ENCODE data around the gene APOL2. TPM values are rescaled to one million over a fixed set of nuclear protein-coding genes. Genes with fewer than 3 reads are reported as not detected.

The APOL2 gene
- total and polyA plus RNA-seq, 10 of the 15 experiments (the other 5 are each of a cell fraction or from before 2014, with no cell fraction given), result 4.4 to 39.9 (median 25.0) TPM

DNA sequence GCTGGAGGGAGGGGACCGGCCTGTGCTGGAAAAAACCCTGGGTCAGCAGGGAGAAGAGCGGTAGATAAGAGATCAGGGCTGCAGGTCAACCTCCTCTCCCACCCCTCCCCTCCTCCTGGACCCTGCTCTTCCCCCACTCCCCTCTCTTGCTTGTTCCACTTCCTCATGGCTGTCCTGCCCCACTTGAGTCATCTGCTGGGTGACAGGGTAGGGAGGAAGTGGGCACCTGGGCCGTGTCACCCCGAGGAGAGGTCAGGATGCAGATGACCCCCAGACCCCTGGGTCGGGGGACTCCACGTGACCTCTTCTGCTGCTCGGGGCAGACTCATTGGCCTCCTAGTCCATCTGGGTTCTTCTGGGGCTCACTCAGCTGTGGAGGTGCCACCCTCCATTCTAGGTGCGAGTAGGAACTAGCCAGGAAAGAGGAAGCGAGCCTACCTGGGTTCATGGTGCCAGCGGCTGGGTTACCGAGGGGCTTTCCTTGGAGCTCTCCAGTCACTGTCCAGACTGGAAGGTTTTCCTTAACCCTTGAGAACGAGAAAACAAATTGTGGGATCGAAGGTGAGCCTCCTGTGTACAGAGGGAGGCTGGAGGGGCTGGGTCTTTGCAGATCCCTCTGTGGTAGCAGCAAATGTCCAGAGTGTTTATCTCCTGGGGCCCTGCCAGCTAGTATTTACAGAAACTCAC, 6.5 kb downstream of the APOL2 start:
- intact Hi-C loops (cut with micrococcal nuclease; ENCODE audit: unreplicated experiment) (no loop called here), in situ Hi-C loops (cut with MboI) (no loop called here)
- H3K4me1 ChIP-seq (ENCODE audit: control insufficient read depth, insufficient read depth, low read length), result peaks cover 26% of the 10 kb centered on the region
- DNase-seq (ENCODE audit: low read depth, low spot score) (no peak), ATAC-seq (peak; percentile 84), FAIRE-seq (no peak)
- no peak overlapping the region; the same call in 1 of the 2 replicates for H3K27ac ChIP-seq (ENCODE audit: control insufficient read depth, insufficient read depth)
- H3K9ac ChIP-seq (ENCODE audit: control insufficient read depth, insufficient read depth, low read length), result no peak overlapping the region
- no peak overlapping the region for H2AFZ ChIP-seq (ENCODE audit: control insufficient read depth, low read depth, low read length)
- peak overlapping the region; percentile 68; the same call in 1 of the 2 replicates for H3K4me2 ChIP-seq (ENCODE audit: control insufficient read depth, insufficient read depth)
- peaks cover 8 to 29% of the 10 kb centered on the region in 2 experiments; a peak in 3 of 4 replicates for H3K36me3 ChIP-seq (ENCODE audit: control insufficient read depth in 2 of 2, insufficient read depth in 2 of 2, low read length in 1 of 2)
- 50% methylated on average over 13 of the region's 13 CpGs for WGBS (ENCODE audit: insufficient coverage, insufficient replicate concordance, low lambda C conversion rate, missing lambda C conversion rate)
- ChIA-PET RAD21 (ENCODE audit: unreplicated experiment) (interaction anchor here (0.7 to 1.2 kb wide), 5 partner anchors 11 to 253 kb away, joined by 3 to 5 read pairs (median 4); partner anchors contain the start of gene APOL1), SMC1A (ENCODE audit: uncharacterized antibody, unreplicated experiment) (interaction anchor here (2.3 to 9.5 kb wide), 2 partner anchors 19 to 43 kb away, joined by 8 to 165 read pairs; partner anchors contain the start of gene APOL1), CTCF (interaction anchor here (0.9 to 1.5 kb wide), 4 partner anchors 17 to 45 kb away, joined by 3 to 5 read pairs (median 4); no protein-coding TSS in a partner anchor), POLR2A (interaction anchor here (1.0 kb wide), 1 partner anchor 21 kb away, joined by 4 read pairs; no protein-coding TSS in a partner anchor)
- no TSS peak for BruUV-seq (replicated peaks)
- no peaks in the 10 kb centered on the region; the same call in 2 of the 3 replicates for H3K9me3 ChIP-seq (replicated peaks; ENCODE audit: control insufficient read depth, insufficient read depth, low read length)
- H3K27me3 ChIP-seq (replicated peaks in 1 of 2; ENCODE audit: control insufficient read depth in 2 of 2, insufficient read depth in 2 of 2, low read length in 1 of 2), result no peaks in the 10 kb centered on the region
- peaks cover 27% of the 10 kb centered on the region for H3K79me2 ChIP-seq (ENCODE audit: control insufficient read depth, insufficient read depth, low read length)
- no peaks in the 10 kb centered on the region for H4K20me1 ChIP-seq (ENCODE audit: control insufficient read depth, insufficient read depth)
- H3K4me3 ChIP-seq, result no peak overlapping the region
- TF ChIP-seq ESRRA (IDR thresholded peaks at IDR 0.05; ENCODE audit: low read length) (no peak), GATAD2B (conservative IDR thresholded peaks at IDR 0.05; ENCODE audit: low read depth) (peak; percentile 43; the same call in 1 of the 2 replicates), MTA2 (IDR thresholded peaks at IDR 0.05; ENCODE audit: low read depth) (peak; percentile 56; the same call in 1 of the 2 replicates), SPI1 (IDR thresholded peaks at IDR 0.05; ENCODE audit: borderline replicate concordance, insufficient read depth, low read depth, low read length) (peak; percentile 58; the same call in 1 of the 2 replicates), NBN (IDR thresholded peaks at IDR 0.05) (no peak), IKZF2 (IDR thresholded peaks at IDR 0.05) (peak; percentile 67 to 74; a peak in 3 of 4 replicates), IKZF1 (conservative IDR thresholded peaks at IDR 0.05) (peak; percentile 86), BHLHE40 (IDR thresholded peaks at IDR 0.05; ENCODE audit: borderline replicate concordance in 1 of 2, low read depth in 2 of 2, low read length in 1 of 2) (peak in 1 of 2 experiments; percentile 58; a peak in 2 of 4 replicates), NR2F1 (conservative IDR thresholded peaks at IDR 0.05) (peak; percentile 90), NR2C1 (IDR thresholded peaks at IDR 0.05) (peak; percentile 42; the same call in 1 of the 2 replicates), DPF2 (IDR thresholded peaks at IDR 0.05) (peak; percentile 72; the same call in 1 of the 2 replicates)
- TF ChIP-seq, protein P1, sequence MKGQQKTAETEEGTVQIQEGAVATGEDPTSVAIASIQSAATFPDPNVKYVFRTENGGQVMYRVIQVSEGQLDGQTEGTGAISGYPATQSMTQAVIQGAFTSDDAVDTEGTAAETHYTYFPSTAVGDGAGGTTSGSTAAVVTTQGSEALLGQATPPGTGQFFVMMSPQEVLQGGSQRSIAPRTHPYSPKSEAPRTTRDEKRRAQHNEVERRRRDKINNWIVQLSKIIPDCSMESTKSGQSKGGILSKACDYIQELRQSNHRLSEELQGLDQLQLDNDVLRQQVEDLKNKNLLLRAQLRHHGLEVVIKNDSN (IDR thresholded peaks at IDR 0.05; ENCODE audit: borderline replicate concordance, extremely low read length, insufficient read depth, low read depth, low read length), result no peak
- TF ChIP-seq, protein P2, sequence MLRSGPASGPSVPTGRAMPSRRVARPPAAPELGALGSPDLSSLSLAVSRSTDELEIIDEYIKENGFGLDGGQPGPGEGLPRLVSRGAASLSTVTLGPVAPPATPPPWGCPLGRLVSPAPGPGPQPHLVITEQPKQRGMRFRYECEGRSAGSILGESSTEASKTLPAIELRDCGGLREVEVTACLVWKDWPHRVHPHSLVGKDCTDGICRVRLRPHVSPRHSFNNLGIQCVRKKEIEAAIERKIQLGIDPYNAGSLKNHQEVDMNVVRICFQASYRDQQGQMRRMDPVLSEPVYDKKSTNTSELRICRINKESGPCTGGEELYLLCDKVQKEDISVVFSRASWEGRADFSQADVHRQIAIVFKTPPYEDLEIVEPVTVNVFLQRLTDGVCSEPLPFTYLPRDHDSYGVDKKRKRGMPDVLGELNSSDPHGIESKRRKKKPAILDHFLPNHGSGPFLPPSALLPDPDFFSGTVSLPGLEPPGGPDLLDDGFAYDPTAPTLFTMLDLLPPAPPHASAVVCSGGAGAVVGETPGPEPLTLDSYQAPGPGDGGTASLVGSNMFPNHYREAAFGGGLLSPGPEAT (IDR thresholded peaks at IDR 0.05; ENCODE audit: low read depth), result peak; percentile 64; the same call in 1 of the 2 replicates
- TF ChIP-seq, protein P3, sequence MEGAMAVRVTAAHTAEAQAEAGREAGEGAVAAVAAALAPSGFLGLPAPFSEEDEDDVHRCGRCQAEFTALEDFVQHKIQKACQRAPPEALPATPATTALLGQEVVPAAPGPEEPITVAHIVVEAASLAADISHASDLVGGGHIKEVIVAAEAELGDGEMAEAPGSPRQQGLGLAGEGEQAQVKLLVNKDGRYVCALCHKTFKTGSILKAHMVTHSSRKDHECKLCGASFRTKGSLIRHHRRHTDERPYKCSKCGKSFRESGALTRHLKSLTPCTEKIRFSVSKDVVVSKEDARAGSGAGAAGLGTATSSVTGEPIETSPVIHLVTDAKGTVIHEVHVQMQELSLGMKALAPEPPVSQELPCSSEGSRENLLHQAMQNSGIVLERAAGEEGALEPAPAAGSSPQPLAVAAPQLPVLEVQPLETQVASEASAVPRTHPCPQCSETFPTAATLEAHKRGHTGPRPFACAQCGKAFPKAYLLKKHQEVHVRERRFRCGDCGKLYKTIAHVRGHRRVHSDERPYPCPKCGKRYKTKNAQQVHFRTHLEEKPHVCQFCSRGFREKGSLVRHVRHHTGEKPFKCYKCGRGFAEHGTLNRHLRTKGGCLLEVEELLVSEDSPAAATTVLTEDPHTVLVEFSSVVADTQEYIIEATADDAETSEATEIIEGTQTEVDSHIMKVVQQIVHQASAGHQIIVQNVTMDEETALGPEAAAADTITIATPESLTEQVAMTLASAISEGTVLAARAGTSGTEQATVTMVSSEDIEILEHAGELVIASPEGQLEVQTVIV (IDR thresholded peaks at IDR 0.05; ENCODE audit: borderline replicate concordance, partially characterized antibody), result no peak
